Measurements from ENCODE around the gene OR5D18.
"Not testable (repeated sequence)": the region's sequence is repeated elsewhere in the genome, so short reads cannot be mapped to it uniquely, and the experiment has no call there.

OR5D18 gene

DNA sequence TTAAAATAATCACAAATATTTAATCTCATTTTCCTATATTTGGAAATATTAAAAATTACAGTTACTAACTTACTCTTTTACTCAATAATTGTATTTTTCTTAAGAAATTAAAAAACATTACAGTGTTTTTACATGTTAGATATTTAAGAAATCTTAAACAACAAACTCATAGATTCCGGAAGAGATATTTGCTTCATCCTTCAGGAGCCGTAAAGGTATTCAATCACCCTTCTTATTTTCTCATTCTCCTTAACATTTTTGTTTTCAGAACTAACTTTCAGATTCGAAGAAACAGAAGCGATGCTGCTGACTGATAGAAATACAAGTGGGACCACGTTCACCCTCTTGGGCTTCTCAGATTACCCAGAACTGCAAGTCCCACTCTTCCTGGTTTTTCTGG is at the start of gene OR5D18:
TSS of gene OR5D18 (plus strand) at position 301 of the 400 bp plus-strand sequence. CDS start at position 301, 0 bp downstream.
- no peak for DNase-seq

GRCh38 chr11:55773138-55773537 is 46.3 kb upstream of the OR5D18 start, which contains the start of gene OR5D13:
Gene OR5D13 (plus strand): TSS chr11:55773438. CDS start chr11:55773438, 0 bp downstream.
- DNase-seq = no peak

GRCh38 chr11:55791606-55792005 is 27.8 kb upstream of the OR5D18 start:
- DNase-seq = no peak

DNA sequence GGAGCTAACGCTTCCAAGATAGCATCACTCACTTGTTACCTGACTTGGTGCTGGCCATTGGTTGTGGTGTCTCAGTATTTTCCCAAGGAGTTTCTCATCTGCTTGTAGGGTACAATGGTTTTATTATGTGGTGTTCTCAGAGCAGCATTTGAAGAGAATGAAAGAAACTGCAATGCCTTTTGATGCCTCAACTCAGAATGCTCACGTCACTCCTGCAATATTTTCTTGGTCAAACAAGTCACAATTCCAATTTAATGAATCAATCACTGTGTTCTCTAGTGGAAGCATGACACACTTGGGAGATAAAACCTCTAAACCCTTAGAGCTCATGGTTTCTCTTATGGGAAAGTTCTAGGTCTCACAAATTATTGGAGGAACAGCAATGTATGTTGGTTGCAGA is 26.1 kb upstream of the OR5D18 start:
- DNase-seq = no peak

- no peak for DNase-seq
Observed at GRCh38 chr11:55795256-55795655, 24.2 kb upstream of the OR5D18 start, which contains the start of gene OR5D14. Gene OR5D14 (plus strand): TSS chr11:55795556. CDS start chr11:55795556, 0 bp downstream.

DNA sequence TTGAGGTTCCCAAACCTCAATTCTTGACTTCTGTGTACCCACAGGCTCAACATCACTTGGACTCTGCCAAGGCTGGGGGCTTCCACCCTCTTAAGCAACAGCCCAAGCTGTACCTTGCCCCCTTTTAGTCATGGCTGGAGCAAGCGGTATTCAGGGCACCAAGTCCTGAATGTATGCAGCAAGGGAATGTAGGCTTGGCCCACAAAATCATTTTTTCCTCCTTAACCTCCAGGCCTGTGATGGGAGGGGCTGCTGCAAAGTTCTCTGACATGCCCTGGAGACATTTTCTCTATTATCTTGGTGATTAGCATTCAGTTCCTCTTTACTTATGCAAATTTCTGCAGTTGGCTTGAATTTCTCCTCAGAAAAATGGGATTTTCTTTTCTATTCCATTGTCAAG is 13.2 kb upstream of the OR5D18 start:
- no peak for DNase-seq

GRCh38 chr11:55811067-55811466 is 8.4 kb upstream of the OR5D18 start, which contains the start of gene OR5L1:
Gene OR5L1 (plus strand): TSS chr11:55811367. CDS start chr11:55811467, 100 bp downstream.
- no peak for DNase-seq

- DNase-seq = no peak
Observed at GRCh38 chr11:55826919-55827318, 7.5 kb downstream of the OR5D18 start, which contains the start of gene OR5L2. Gene OR5L2 (plus strand): TSS chr11:55827219. CDS start chr11:55827219, 0 bp downstream.

GRCh38 chr11:55838452-55838851 is 19.0 kb downstream of the OR5D18 start, which contains the start of gene OR5D16:
Gene OR5D16 (plus strand): TSS chr11:55838752. CDS start chr11:55838752, 0 bp downstream.
- DNase-seq = no peak

DNA sequence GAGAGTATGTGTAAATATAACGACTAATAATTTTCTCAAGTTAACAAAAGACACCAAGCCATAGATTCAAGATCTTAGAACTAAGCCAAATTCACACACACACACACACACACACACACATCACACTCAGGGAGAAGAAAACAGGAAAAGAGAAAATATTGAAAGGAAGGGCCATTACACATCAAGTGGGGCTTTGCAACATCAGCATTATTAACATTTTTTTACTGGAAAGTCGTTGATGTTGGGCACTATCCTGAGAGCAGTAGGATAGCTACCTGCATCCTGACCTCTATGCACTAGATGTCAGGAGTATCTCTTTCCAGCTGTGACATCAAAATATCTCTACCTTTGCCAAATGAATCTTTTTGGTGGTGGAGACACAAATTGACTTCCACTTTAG is 28.0 kb downstream of the OR5D18 start:
- no peak for DNase-seq

DNA sequence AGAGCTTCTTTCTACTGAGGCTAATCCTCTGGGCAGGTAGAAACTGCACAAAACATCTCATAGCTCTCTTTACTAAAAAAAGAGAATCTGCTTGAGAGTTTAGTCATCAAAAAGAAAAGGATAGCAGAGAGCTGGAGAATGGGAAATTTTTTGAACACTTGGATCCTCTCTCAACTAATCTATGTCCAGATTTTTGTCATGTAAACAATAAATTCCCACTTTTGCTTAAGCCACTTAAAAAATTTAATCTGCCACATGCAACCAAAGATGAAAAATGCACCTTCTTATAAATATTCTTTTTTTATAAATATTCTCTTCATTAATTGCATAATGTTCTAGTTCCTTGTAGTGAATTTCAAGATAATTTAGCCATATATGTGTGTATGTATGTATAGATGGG is 29.6 kb downstream of the OR5D18 start:
- DNase-seq = no peak

DNA sequence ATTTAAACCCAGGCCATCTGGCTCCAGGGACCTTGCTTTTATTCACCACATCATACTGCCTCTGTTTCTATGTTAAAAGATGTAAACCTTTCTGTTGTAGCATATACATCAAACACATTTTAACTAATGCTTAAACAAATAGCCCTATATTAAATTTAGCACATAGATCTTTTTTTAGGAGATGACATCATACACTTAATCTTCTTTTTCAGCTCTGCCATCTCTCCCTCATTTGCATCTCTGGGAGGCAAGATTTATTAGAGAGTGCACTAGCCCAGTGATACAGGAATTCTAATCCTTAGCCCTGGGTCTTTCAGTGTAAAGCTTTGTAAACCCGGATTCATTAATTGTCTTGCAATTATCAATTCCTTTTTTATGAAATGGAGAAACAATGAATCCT is 32.7 kb downstream of the OR5D18 start:
- no peak for DNase-seq

- no peak for DNase-seq
Observed at GRCh38 chr11:55854704-55855103, 35.3 kb downstream of the OR5D18 start.

GRCh38 chr11:55867354-55867753 is 47.9 kb downstream of the OR5D18 start:
- DNase-seq = not testable (repeated sequence)

Data from COR-L47 (cell line).